Activated T-cell treated with anti-CD3 and anti-CD28 coated beads for 1 hour (primary cell): ENCODE results near the gene ZNF628.
A peak's percentile ranks its signal among the peaks of the same experiment; 100 is the strongest.

Experiments used
- DNase-seq: peaks from one replicate; pipeline ENCODE4 v3.0.0-alpha.2; 2020; ENCODE audit warnings: low read depth

The ZNF628 gene

DNA sequence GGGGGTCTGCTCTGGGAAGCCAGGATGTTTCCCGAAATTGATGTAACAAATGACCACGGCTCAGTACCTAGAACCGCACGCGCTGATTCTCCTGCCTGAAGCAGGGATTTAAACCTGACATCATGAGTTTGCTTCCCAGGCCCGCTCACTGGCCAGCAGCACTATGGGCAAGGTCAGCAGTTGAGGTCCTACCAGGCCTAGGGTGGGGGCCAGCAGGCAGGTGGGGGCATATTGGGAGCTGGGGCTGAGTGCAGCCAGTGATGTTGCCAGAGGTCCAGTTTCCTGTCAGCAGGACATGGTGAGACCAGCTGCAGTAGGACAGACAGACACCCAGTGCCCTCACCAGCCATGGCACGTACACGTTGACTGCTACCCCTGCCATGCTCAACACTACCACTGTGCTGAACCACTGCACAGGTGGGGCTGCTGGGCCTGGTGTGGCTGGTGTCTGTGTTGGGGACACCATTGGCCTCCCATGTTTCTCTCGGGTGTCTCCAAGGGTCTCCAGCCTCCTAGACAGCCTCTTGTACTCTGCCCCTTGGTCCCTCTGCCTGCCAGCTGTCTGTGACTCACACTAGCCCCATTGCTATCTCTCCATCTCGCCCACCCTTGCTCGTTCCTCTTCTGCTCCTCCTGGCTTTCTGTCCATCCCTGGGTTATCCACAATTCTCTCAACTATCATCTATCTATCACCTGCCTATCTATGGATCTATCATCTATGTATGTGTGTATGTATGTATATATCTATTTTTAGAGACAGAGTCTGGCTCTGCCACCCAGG, 10.8 kb upstream of the ZNF628 start:
- DNase-seq: no peak

DNA sequence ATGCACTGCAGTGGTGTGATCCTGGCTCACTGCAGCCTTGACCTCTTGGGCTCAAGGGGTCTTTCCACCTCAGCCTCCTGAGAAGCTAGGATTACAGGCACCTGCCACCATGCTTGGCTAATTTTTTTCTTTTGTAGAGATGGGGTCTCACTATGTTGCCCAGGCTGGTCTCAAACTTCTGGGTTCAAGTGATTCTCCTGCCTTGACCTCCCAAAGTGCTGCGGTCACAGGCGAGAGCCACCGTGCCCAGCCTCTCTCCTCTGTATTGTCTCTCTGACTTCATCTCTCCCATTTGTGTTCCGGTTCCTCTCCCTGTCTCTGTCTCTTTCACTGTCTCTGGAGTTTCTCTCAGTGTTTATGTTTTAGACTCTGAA, 10.2 kb upstream of the ZNF628 start:
- no peak for DNase-seq

DNA sequence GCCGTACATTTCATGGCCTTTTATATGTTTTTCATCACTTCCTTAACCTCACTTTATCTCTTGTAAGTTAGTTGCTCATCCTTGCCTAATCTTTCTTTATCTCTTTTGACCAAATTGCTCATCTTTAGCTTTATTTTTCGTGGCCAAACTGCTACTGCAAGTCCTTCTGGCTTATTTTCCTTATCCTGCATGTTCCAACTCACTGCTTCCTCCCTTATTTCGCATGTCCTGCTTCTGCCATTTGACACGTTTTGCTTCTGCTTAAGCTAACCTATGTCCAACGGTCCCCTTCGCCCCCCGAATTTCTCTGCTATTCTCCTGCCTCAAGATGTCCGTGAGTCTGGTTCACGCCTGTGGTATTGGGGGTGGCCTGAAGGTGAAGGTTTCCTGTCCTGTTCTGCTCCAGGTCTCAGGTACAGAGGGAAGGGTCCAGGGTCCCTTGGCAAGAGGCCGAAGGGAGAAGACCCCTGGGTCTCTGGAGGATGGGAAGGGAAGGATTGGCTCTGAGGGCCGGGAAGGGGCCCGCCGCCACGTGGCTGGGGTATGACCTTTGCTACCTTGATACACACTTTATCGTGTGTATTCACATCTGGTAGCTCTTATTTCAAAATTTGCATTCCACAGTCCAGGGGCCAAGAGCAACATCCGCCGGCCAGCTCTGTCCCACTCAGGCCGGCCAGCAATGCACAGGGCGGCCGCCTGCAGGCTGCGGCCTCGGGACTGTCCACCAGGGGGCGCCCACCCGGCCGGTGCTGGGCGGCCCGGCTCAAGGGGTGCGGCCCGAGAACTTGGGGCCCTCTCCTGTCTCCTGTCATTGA, 9.0 kb upstream of the ZNF628 start:
- DNase-seq: peak; percentile 61

DNA sequence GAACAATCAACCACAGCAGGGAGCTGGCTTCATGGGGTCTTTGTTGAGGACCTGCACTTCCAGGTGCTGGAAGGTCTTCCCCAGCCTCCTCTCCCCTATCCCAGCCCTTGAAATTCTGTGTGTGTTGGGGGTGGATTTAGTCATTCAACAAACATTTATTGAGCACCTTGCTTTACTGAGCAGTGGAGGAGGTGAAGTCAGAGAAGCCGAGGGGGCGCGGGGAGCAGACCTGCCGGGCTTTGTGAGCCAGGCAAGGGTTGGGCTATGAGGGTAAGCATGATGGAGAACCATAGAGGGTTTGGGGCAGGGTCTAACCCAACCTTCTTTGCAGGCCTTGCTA, 8.4 kb upstream of the ZNF628 start:
- DNase-seq: no peak

DNA sequence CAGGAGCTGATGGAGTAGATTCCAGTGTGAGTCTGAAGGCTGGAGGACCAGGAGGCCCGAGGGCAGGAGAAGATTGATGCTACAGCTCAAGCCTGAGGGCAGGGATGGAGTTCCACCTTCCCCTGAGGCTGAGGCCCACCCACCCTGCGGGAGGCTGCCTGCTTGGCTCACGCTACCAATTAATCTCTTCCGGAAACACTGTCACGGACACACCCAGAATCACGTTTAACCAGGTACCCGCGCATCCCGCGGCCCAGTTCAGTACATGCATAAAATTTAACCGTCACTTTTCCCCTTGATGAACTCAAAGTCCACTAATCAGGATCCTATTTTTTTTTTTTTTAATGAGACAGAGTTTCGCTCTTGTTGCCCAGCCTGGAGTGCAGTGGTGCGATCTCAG, 5.2 kb upstream of the ZNF628 start:
- DNase-seq: no peak

DNA sequence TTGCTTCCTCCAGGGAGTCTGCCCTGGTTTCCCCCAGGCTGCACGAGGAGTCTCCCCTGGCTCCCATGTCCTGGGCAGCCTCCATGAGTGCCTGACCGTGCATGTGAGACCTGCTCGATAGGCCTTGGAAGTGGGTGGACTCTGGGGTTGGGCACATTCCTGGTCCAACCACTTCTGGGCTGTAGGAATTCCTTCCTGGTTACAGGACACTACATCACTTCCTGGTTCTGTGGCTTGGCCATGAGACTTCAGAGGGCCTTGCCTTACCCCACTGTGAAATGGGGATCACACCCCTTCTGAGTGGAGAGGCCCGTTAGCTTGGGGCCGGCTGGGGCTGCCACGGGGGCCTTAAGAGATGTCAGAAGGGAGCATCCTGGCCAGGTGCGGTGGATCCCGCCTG, 4.0 kb upstream of the ZNF628 start:
- DNase-seq: no peak

DNA sequence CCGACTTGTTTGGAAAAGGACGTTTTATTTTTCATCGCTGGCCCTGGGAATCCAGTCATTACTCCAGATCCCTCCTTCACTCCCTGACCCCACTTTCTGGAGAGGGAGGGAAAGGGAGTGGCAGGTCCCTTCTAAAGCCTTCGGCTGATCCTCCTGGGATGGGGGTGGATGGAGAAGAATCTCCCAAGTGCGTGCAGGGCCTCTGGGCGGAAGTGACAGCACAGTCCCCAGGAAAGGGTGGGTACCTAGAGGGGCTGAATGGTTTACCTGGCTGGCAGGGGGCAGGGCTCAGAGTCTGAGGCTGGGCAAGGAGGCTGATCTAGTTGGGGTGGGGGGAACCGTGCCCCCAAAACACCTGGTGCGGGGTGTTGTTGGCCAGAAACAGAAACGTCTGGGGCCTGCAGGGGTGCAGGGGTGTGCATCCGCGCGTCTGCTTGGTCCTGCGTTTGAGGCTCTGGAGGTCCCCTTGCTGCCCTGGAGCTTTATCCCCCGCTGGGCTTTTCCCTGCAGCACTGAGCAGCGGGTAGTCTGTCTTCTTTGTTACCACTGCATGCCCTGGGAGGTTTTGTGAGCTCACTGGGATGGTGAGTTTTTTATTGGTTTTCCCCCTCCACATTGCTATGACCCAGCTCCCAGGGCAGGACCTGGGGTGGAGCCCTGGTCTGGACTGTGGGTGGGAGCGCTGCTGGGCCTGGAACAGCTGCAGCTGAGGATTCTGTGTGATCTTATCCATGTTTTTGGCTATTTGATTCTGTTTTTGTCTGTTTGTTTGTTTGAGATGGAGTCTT, 3.0 kb upstream of the ZNF628 start:
- DNase-seq: no peak

DNA sequence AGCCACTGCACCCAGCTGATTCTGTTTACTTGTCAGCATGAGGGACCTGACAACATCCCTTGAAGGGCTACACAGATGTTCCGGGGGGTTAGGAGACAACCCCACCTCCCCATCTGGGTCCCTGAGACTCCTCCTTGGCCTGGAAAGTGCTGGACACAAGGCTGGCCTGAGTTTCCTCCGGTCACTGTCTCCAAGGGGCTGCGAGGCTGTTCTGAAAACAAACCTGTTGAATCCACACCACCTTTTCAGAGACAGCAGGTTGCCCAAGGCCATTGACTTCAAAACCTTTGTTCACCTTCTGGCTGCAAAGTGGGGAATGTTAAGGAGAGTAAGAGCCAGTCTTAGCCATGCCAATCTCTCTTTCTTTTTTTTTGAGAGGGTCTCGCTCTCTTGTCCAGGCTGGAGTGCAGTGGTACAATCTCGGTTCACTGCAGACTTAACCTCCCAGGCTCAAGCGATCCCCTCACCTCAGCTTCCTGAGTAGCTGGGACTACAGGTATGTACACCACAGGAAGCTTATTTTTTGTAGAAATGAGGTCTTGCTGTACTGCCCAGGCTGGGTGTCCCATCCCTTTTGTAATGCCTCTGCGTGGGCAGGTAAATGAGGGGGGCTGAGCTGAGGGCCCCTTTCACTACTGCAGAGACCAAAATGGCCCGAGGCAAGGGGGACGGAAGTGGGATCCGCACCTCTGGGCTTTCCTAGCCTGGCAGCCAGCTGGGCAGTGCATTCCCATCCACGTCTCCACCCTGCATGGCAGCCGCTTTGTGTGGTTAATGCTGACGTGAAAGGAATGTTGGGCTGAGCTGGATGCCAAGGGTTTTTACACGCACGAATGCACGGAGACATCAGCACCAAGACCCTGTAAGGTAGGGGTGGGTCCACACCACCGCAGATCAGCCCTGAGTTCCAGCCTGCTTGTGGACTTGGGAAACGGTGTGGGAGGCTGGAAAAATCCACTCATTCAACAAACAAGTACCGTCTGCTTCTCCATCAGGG, 1.9 kb upstream of the ZNF628 start:
- DNase-seq: no peak

DNA sequence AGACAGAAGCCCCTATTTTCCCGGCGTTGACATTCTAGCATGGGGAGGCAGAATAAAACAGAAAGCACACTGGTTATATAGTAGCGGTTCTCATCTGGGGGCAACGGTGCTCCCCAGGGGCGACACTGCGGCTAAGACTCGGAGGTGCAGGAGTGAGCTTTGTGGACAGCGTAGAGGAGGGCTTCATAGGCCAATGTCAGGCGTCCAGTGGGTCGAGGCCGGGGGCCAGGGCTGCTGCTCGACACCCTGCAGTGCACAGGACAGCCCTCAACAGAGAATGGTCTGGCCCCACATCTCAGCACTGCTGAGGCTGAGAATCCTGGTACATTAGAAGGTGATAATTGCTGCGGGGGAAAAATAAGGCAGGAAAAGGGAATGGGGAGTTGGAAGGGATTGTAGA, 1.5 kb downstream of the ZNF628 start:
- no peak for DNase-seq

DNA sequence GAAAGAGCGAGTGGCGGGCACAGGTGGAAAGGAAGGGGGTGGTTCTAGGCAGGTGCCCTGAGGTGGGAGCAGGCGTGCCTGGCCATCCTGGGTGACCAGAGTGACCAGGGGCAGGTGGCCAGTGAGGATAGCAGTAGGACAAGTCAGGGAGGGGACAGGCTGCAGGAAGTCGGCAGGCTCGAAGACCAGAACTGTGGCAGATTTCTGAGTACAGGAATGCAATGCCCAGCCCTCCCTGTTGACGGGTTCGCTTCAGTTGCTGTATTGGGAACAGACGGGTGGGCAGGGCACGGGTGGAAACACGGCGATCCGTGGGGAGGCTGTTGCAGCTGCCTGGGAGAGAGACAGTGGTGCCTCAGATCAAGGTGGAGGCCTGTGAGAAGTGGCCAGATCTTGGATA, 1.9 kb downstream of the ZNF628 start:
- no peak for DNase-seq

DNA sequence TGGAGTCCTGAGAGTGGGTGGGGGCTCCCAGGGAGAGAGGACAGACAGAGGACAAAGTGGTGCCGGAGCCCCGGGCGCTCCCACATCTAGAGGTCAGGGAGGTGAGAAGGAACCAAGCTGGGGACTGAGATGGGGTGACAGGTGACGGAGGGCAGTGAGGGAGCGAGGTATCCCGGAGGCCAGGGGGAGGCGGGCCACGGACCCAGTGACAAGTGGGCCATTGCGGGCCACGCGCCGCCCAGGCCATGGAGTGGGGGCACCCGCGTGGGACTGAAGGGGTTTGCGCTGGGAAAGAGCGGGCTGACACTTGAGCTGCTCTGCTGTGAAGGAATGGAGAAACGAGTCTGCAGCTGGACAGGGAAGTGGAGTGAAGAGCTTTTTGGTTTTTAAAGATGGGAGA, 2.6 kb downstream of the ZNF628 start:
- DNase-seq: no peak

DNA sequence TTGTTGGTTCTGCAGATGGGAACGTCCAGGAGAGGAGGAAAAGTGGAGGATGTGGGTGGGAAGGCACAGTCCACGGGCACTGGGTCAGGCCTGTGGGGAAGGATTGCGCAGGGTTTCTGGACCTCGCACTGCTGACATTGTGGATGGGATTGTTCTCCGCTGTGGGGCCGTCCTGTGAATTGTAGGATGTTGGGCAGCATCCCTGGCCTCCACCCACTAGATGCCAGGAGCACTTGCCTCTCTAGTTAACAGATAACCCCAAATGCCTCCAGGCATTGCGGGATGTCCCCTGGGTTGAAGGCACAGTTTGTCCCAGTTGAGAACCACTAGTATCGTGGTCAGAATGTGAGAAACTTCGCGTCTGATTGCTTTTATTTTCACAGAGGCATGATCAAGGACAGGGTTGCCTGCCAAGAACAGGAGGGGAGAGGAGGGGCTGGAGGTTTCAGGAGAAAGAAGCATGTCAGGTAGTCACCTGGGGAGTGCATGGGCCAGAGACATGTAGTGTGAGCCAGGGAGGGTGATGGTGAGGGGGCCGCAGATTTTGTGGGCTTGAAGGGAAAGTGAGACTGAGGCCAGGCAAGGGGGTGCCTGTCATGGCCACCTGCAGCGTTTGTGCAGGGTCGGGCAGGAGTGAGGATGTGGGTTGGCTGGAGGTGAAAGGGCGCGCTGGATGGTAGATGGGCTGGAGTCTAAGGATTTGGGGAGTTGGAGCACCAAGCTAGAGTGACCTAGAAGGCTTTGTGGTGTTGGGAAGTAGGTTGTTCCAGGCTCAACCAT, 3.2 kb downstream of the ZNF628 start:
- no peak for DNase-seq

DNA sequence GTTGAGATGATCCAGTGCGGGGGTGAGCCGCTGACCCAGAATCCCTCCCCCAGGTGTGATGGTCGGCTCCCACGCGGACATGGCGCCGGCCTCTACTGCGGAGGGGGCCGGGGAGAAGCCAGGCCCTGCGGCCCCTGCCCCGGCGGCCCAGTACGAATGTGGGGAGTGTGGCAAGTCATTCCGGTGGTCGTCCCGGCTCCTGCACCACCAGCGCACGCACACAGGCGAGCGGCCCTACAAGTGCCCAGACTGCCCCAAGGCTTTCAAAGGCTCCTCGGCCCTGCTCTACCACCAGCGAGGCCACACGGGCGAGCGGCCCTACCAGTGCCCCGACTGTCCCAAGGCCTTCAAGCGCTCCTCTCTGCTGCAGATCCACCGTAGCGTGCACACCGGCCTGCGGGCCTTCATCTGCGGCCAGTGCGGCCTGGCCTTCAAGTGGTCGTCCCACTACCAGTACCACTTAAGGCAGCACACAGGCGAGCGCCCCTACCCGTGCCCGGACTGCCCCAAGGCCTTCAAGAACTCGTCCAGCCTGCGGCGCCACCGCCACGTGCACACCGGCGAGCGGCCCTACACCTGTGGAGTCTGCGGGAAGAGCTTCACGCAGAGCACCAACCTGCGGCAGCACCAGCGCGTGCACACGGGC, 4.9 kb downstream of the ZNF628 start:
- no peak for DNase-seq

DNA sequence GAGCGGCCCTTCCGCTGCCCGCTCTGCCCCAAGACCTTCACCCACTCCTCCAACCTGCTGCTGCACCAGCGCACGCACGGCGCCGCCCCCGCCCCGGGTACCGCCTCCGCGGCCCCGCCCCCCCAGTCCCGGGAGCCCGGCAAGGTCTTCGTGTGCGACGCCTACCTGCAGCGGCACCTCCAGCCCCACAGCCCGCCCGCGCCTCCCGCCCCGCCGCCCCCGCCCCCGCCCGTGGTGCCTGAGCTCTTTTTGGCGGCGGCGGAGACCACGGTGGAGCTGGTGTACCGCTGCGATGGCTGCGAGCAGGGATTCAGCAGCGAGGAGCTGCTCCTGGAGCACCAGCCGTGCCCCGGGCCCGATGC, 5.4 kb downstream of the ZNF628 start:
- DNase-seq: no peak

DNA sequence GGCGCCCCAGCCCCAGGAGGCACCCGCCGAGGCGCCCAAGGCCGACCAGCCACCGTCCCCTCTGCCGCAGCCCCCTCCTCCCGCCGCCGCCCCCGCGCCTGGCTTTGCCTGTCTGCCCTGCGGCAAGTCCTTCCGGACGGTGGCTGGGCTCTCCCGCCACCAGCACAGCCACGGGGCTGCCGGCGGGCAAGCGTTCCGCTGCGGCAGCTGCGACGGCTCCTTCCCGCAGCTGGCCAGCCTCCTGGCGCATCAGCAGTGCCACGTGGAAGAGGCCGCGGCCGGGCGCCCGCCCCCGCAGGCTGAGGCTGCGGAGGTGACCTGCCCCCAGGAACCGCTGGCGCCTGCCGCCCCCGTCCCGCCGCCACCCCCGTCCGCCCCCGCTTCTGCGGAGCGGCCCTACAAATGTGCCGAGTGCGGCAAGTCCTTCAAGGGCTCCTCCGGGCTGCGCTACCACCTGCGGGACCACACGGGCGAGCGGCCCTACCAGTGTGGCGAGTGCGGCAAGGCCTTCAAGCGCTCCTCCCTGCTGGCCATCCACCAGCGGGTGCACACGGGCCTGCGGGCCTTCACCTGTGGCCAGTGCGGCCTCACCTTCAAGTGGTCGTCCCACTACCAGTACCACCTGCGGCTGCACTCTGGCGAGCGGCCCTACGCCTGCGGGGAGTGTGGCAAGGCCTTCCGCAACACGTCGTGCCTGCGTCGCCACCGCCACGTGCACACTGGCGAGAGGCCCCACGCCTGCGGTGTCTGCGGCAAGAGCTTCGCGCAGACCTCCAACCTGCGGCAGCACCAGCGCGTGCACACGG, 5.9 kb downstream of the ZNF628 start:
- no peak for DNase-seq

DNA sequence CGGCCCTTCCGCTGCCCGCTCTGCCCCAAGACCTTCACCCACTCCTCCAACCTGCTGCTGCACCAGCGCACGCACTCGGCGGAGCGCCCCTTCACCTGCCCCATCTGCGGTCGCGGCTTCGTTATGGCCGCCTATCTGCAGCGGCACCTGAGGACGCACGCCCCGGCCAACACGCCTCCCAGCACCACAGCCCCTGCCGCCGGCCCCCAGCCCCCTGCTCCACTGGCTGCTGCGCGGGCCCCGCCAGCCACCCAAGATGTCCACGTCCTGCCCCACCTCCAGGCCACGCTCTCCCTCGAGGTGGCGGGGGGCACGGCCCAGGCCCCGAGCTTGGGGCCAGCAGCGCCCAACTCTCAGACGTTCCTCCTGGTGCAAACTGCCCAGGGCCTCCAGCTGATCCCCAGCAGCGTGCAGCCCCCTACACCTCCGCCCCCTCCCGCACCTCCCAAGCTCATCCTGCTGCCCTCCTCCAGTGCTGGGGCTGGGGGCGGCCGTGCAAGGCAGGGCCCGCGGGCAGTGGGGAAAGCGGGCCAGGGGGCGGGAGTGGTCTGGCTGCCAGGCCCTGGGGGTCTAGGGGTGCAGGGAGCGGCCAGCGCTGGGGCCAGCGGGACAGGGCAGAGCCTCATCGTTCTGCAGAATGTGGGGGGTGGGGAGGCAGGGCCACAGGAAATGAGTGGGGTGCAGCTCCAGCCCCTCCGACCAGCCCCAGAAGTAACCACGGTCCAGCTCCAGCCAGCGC, 6.7 kb downstream of the ZNF628 start:
- DNase-seq: no peak

DNA sequence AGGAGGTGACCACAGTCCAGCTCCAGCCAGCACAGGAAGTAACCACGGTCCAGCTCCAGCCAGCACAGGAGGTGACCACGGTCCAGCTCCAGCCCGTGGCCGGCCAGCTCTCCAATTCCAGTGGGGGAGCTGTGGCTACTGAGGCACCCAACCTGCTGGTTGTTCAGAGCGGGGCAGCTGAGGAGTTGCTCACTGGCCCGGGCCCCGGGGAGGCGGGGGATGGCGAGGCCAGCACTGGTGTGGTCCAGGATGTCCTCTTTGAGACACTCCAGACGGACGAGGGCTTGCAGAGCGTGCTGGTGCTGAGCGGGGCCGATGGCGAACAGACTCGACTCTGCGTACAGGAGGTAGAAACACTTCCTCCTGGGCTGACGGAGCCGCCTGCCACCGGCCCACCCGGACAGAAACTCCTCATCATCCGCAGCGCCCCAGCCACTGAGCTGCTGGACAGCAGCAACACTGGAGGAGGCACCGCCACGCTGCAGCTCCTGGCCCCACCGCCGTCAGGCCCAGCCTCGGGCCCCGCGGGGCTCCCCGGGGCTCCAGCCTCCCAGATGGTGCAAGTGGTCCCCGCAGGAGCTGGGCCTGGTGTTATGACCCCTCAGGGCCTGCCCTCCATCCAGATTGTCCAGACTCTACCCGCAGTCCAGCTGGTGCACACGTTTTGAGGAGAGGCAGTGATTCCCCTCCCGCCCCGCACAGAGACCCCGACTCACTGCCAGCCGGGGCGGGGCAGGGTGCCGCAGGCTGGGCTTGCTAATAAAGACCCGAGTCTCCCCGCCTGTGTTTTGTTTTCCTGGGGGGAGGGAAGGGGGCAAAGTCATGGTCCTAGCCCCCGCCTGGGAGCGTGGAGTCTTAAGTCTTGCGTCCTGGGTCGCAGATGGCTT, 7.5 kb downstream of the ZNF628 start:
- no peak for DNase-seq
